Testis (tissue), 2 donors: Measurements from ENCODE around the gene GRM4.

Source experiments
- CTCF ChIP-seq, 3 experiments: fragments of 450-650 bp in 2 of 3; fragments of 200-600 bp in 1 of 3; sonication (generic) in 1 of 3; IDR thresholded peaks; one replicate each; pipeline ENCODE4 v1.5.1; 2016 to 2019; ENCODE audit warnings: antibody characterized with exemption in 3 of 3, mild to moderate bottlenecking in 2 of 3, moderate library complexity in 1 of 3
- POLR2A ChIP-seq: fragments of 450-650 bp; IDR thresholded peaks from one replicate; pipeline ENCODE4 v1.6.1; 2017; ENCODE audit warnings: antibody characterized with exemption, mild to moderate bottlenecking, moderate library complexity

DNA sequence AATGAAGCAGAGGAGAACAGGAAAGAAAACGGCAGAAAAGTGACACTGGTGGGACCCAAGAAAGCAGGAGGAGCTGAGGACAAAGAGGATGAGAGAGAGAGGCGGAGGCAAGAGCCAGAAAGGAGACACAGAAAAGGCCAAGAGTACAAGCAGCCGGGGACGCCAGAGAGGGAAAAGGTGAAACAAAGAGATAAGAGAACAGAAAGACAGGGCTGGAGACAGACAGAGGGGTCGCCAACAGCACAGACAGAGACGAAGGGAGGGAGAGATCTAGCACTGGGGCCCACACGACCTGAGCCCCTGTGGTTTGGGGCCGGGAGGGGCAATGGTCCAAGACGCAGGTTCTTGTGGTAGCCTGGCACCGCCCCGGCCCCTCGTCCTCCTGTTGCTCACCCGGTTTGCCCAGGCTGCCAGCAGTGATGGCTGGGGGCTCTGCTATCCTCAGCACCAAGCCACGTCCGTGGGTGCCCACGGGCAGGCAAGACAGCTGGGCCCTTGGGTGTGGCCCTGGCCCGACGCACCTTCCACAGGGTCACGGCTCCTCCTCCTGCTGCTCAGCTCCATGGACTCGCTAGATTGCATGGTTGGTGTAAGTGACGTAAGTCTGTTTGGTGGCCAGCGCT lies 123.5 kb downstream of the GRM4 start:
- no peak for TF ChIP-seq POLR2A
- TF ChIP-seq CTCF (IDR thresholded peaks at IDR 0.05) = no peak
